WTC11 (cell line): ENCODE data around the gene AGTRAP. TPM values are rescaled to one million over a fixed set of nuclear protein-coding genes. Genes with fewer than 3 reads are reported as not detected.
A peak's percentile ranks its signal among the peaks of the same experiment; 100 is the strongest.

ENCODE experiments used
- AR ChIP-seq: fragments of 250-450 bp; sonication (Bioruptor Pico); IDR thresholded peaks from 2 replicates; pipeline ENCODE4 v1.9.0; 2021; ENCODE audit warnings: mild to moderate bottlenecking
- ATF3 ChIP-seq: sonication (generic); formaldehyde crosslinking; conservative IDR thresholded peaks from 2 replicates; pipeline ENCODE4 v1.8.1; 2022; ENCODE audit warnings: mild to moderate bottlenecking, missing genetic modification reagents
- CDX4 ChIP-seq: fragments of 250-450 bp; sonication (Bioruptor Pico); IDR thresholded peaks from 2 replicates; pipeline ENCODE4 v1.9.0; 2021; ENCODE audit warnings: moderate library complexity, mild to moderate bottlenecking, inconsistent platforms, borderline replicate concordance
- CREB1 ChIP-seq: sonication (generic); formaldehyde crosslinking; IDR thresholded peaks from 2 replicates; pipeline ENCODE4 v1.8.0; 2023; ENCODE audit warnings: mild to moderate bottlenecking, missing genetic modification reagents
- ERG ChIP-seq: fragments of 250-450 bp; sonication (Bioruptor Pico); IDR thresholded peaks from 2 replicates; pipeline ENCODE4 v1.8.0; 2021; ENCODE audit warnings: mild to moderate bottlenecking
- FOXJ3 ChIP-seq: sonication (generic); formaldehyde crosslinking; IDR thresholded peaks from 2 replicates; pipeline ENCODE4 v1.9.0; 2021; ENCODE audit warnings: missing genetic modification reagents, mild to moderate bottlenecking, borderline replicate concordance
- FOXP4 ChIP-seq: sonication (generic); formaldehyde crosslinking; IDR thresholded peaks from 2 replicates; pipeline ENCODE4 v1.8.0; 2022; ENCODE audit warnings: mild to moderate bottlenecking, missing genetic modification reagents
- NFYB ChIP-seq: sonication (generic); formaldehyde crosslinking; conservative IDR thresholded peaks from 2 replicates; pipeline ENCODE4 v1.8.0; 2022; ENCODE audit warnings: low read depth, missing genetic modification reagents
- NR1H2 ChIP-seq: sonication (generic); formaldehyde crosslinking; IDR thresholded peaks from 2 replicates; pipeline ENCODE4 v1.9.0; 2021; ENCODE audit warnings: mild to moderate bottlenecking, moderate library complexity, missing genetic modification reagents
- OVOL2 ChIP-seq: fragments of 250-450 bp; sonication (Bioruptor Pico); IDR thresholded peaks from 2 replicates; pipeline ENCODE4 v1.9.0; 2021; ENCODE audit warnings: mild to moderate bottlenecking, borderline replicate concordance
- RELA ChIP-seq: sonication (generic); formaldehyde crosslinking; IDR thresholded peaks from 2 replicates; pipeline ENCODE4 v1.8.1; 2022; ENCODE audit warnings: missing genetic modification reagents, mild to moderate bottlenecking, borderline replicate concordance
- RORB ChIP-seq: fragments of 250-450 bp; sonication (Bioruptor Pico); IDR thresholded peaks from 2 replicates; pipeline ENCODE4 v1.9.0; 2021; ENCODE audit warnings: mild to moderate bottlenecking
- SMAD4 ChIP-seq: sonication (generic); formaldehyde crosslinking; IDR thresholded peaks from 2 replicates; pipeline ENCODE4 v1.8.0; 2022; ENCODE audit warnings: mild to moderate bottlenecking, missing genetic modification reagents
- TCF7 ChIP-seq: sonication (generic); formaldehyde crosslinking; IDR thresholded peaks from 2 replicates; pipeline ENCODE4 v1.8.0; 2022; ENCODE audit warnings: mild to moderate bottlenecking, low read depth, missing genetic modification reagents, moderate library complexity
- ZNF219 ChIP-seq: sonication (generic); formaldehyde crosslinking; IDR thresholded peaks from 2 replicates; pipeline ENCODE4 v1.8.0; 2023; ENCODE audit warnings: missing genetic modification reagents, mild to moderate bottlenecking, borderline replicate concordance
- ZNF232 ChIP-seq: sonication (generic); formaldehyde crosslinking; IDR thresholded peaks from 2 replicates; pipeline ENCODE4 v1.8.0; 2022; ENCODE audit warnings: mild to moderate bottlenecking, missing genetic modification reagents
- ZNF263 ChIP-seq: sonication (generic); formaldehyde crosslinking; IDR thresholded peaks from 2 replicates; pipeline ENCODE4 v1.8.1; 2022; ENCODE audit warnings: low read depth, mild to moderate bottlenecking, moderate library complexity, missing genetic modification reagents
- ZNF317 ChIP-seq: sonication (generic); formaldehyde crosslinking; IDR thresholded peaks from 2 replicates; pipeline ENCODE4 v1.8.1; 2023; ENCODE audit warnings: low read depth, mild to moderate bottlenecking, moderate library complexity, missing genetic modification reagents, borderline replicate concordance
- ZNF396 ChIP-seq: fragments of 250-450 bp; sonication (Bioruptor Pico); IDR thresholded peaks from 2 replicates; pipeline ENCODE4 v1.8.0; 2021; ENCODE audit warnings: mild to moderate bottlenecking, moderate library complexity, borderline replicate concordance
- ZNF416 ChIP-seq: fragments of 250-450 bp; sonication (Bioruptor Pico); IDR thresholded peaks from 2 replicates; pipeline ENCODE4 v1.9.0; 2021; ENCODE audit warnings: mild to moderate bottlenecking, inconsistent platforms
- ZNF425 ChIP-seq: fragments of 250-450 bp; sonication (Bioruptor Pico); conservative IDR thresholded peaks from 2 replicates; pipeline ENCODE4 v1.9.0; 2021; ENCODE audit warnings: mild to moderate bottlenecking
- ZNF671 ChIP-seq: fragments of 250-450 bp; sonication (Bioruptor Pico); IDR thresholded peaks from 2 replicates; pipeline ENCODE4 v1.8.0; 2021; ENCODE audit warnings: mild to moderate bottlenecking
- total RNA-seq: library from RNA; stranded (reverse); gene quantifications from 3 replicates; pipeline ENCODE4 v1.2.3, GENCODE V29; 2021

Gene AGTRAP
- total RNA-seq, 1 experiment from 2014 or later: 81.6 TPM

GRCh38 chr1:11691302-11691914 lies 44.5 kb upstream of the AGTRAP start, which contains the start of gene DRAXIN (continued):
- no peak for TF ChIP-seq ZNF671 (CRISPR knock-in tag)
- TF ChIP-seq TCF7 (CRISPR knock-in tag): no peak
- TF ChIP-seq ZNF263 (CRISPR knock-in tag): no peak
- no peak for TF ChIP-seq NR1H2 (CRISPR knock-in tag)
- TF ChIP-seq ZNF396 (CRISPR knock-in tag): no peak
- TF ChIP-seq CREB1 (CRISPR knock-in tag): no peak
- TF ChIP-seq NFYB (CRISPR knock-in tag): no peak
- no peak for TF ChIP-seq ZNF425 (CRISPR knock-in tag)
- no peak for TF ChIP-seq ZNF317 (CRISPR knock-in tag)
- TF ChIP-seq FOXP4: no peak
- no peak for TF ChIP-seq CDX4
- TF ChIP-seq AR (CRISPR knock-in tag): no peak
- TF ChIP-seq FOXJ3: no peak
- TF ChIP-seq RORB (CRISPR knock-in tag): no peak
- TF ChIP-seq ZNF232 (CRISPR knock-in tag): no peak
- no peak for TF ChIP-seq OVOL2
- TF ChIP-seq SMAD4 (CRISPR knock-in tag): no peak
- TF ChIP-seq ERG: no peak
- TF ChIP-seq ZNF416 (CRISPR knock-in tag): no peak
- TF ChIP-seq ZNF219 (CRISPR knock-in tag): peak; percentile 50; the same call in 1 of the 2 replicates
- TF ChIP-seq ATF3 (CRISPR knock-in tag): no peak
- TF ChIP-seq RELA (CRISPR knock-in tag): no peak
